Measurements from ENCODE around the gene PHF1.
A peak's percentile ranks its signal among the peaks of the same experiment; 100 is the strongest.
"Not testable (repeated sequence)": the region's sequence is repeated elsewhere in the genome, so short reads cannot be mapped to it uniquely, and the experiment has no call there.

PHF1 gene

GRCh38 chr6:33391922-33392594, 18.8 kb upstream of the PHF1 start:
- DNase-seq, result peak; percentile 14

DNA sequence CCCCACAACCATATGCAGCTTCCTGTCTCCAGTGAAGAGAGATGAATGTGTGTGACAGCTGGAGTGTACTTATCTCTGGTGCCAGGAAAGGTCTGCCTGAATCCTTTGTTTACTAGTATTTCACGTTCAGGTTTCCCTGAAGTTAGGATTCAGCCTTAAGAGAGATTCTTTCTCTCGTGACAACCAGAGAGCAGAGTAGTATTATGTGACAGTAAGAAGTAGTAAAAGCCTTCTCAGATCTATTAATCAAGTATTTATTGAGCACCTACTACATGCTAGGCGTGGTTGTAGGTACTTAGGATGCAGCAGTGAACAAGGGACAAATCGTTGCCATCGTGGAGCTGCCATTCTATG, 18.2 kb upstream of the PHF1 start:
- DNase-seq, result no peak

DNA sequence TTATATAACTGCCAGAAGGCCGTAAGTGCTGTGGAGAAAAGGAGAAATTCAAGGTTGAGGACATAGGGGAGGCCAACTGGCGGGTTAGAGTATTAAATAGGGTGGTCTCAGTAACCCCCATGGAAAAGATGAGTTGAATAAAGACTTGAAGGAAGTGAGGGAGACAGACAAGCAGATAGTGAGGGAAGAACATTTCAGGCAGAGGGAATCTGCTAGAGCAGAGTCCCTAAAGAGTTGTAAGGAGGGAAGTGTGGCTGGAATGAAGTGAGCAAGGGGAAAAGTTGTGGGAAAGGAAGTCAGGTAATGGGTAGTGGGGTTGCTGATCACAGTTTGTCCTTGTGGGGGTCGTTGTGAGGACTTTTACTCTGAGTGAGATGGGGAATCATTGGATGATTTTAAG, 17.8 kb upstream of the PHF1 start:
- no peak for DNase-seq

DNA sequence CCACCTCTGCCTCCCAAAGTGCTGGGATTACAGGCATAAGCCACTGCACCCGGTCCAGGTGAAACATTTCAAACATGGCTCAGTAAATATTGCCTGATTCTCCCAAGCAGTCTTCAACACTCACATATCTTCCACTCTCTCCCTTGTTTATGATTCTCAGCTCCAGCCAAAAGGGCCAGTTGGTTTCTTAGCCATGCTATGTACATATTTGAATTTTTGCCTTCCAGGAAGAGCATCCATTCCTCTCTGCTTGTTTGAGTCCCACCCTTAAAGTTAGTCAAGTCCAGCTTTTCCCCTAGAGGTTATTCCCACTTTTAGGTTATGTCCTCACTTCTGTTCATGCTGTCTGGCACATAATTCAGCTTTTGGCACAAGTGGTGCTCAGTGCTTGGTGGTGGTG, 13.3 kb upstream of the PHF1 start:
- no peak for DNase-seq

GRCh38 chr6:33398601-33399000, 12.2 kb upstream of the PHF1 start:
- DNase-seq, result not testable (repeated sequence)

GRCh38 chr6:33399881-33400280, 10.9 kb upstream of the PHF1 start:
- not testable (repeated sequence) for DNase-seq

- no peak for DNase-seq
These were observed 5.9 kb upstream of the PHF1 start for GRCh38 chr6:33404884-33405283.

GRCh38 chr6:33405386-33405940, 5.4 kb upstream of the PHF1 start:
- DNase-seq, result no peak

- DNase-seq, result no peak
These were observed 4.7 kb upstream of the PHF1 start for GRCh38 chr6:33406126-33406525.

GRCh38 chr6:33407132-33407718, 3.6 kb upstream of the PHF1 start:
- no peak for DNase-seq

DNA sequence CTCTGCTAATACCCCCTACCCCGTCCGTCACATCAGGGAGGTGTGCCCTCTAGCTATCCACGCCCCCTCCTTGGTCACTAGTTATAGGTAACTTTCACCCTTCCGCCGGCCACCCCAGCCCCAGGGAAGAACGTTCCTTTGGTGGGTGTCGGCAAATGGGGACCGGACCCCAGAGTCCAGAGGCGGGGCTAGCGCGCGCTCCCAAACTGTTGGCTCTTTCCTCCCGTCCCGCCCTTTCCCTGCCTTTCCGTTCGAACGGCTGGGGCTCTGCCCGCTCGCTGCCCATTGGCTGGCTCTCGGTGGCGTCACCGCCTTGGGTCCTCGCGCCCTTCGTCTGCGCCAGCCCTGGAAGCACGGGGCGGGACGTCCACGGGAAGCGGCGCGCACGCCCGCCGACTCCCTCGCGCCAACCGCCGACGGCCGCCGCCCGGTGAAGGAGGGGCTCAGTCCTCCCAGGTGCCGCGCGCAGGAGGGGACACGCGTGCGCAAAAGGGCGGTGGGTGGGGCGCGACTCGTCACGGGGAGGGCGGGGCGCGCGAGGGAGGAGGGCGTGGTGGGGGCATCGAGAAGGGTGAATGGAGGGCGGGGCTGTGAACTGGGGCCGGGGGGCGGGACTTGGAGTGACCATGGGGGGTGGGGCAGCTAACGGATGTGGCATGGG, 634 bp upstream of the PHF1 start:
- peak; percentile 97 for DNase-seq

- DNase-seq, result no peak
These were observed 805 bp downstream of the PHF1 start for GRCh38 chr6:33411632-33412005.

- DNase-seq, result no peak
These were observed 1.6 kb downstream of the PHF1 start for GRCh38 chr6:33412140-33413009.

- DNase-seq, result no peak
These were observed 2.7 kb downstream of the PHF1 start for GRCh38 chr6:33413241-33414120.

DNA sequence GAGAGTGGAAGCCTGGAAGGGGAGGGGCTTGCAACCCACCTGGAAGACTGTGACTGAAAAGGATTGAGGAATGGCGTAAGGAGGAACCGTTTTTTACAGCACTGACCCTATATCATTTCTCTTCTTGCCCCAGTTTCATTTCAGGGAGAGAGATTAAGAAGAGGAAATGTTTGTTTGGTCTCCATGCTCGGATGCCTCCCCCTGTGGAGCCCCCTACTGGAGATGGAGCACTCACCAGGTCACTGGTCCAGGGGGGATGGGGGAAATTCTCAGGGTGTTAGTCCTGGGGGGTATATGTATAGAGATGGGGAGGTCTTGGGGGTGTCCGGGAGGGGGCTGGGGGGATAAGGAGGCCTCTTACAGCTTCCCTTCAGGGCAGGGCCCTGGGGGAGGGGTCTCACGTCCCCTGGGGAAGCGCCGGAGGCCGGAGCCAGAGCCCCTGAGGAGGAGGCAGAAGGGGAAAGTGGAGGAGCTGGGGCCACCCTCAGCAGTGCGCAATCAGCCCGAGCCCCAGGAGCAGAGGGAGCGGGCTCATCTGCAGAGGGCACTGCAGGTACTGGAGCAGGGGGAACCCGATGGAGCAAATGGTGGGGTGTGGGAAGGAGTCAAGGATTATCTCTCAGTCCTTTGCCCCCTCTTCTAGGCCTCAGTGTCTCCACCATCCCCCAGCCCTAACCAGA, 3.9 kb downstream of the PHF1 start:
- no peak for DNase-seq

GRCh38 chr6:33415831-33416230, 5.0 kb downstream of the PHF1 start:
- DNase-seq, result no peak

- no peak for DNase-seq
These were observed 5.7 kb downstream of the PHF1 start for GRCh38 chr6:33416386-33417127.

DNA sequence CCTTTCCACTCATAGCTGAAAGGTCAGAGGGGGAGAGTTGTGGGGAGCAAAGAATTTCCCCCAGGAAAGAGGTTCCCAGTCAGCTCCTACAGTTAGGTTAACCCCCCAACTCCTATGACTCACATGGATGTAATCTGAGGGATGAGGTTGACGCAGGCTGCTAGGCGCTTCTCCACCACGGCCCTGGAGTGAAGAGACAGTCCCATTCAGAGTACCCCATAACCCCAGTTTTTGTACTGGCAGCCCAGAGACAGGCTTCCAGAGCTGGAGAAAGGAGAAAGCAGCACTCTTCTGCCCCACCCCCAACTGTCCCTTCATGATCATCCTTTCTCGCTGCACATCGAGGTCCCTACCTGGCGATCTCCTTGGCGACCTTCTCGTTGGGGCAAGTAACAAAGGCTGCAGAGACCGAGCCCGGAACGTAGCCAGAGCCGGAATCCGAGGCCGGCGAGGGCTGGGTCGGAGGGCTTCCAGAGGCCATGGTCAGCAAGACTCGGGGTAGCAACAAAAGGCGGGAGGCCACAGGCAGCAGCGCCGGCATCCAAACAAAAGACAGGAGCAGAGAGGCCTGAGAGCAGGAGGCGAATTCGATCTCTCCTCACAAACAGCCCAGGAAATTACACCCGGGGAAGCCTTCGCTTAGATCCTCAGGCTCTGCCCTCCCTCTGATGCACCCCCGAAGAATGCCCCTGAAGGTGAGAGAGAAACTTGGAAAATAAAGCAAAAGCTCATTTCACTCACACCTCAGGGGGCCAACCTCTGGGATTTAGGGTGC, 6.5 kb downstream of the PHF1 start:
- no peak for DNase-seq

DNA sequence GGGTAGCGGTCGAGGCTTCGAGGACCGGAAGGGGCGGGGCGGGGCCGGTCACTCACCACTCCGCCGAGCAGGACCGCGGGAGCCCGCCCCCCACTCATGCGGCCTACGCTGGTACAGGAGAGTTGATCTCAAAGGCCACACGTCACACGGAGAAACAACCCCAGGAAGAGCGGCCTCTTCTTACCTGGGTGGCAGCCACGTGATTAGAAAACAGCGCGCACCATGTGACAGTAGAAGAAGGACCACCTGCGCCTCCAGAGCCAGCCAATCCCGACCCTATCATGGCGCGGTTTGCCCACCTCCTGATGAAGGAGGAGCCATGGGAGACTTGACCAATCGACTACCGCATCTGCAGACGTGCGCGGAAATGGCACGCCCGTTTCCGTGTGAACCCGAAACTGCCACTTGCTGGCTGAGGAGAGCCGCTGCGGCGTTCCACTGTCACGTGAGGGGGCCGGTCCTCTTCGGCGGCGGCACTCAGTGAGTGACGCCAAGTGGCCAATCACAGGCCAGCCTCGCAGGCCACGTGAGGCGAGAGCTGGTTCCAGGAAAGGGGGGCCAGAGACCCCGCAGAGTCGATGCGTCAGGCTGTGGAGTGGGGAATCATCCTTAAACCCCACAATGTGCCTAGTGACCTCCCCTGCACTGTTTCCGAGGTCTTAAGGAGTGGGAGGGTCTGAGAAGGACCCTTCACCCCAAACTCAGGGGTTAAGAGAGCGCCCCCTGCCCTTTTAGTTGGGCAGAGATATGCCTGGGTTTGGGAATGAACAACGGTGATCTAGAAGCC, 7.3 kb downstream of the PHF1 start, which contains the start of gene CUTA:
TSS of gene CUTA (minus strand) at position 205 of the 787 bp plus-strand sequence. CDS start at position 98, 107 bp downstream.
- DNase-seq, result peak; percentile 100

Measured in NCI-H1105 treated with DMSO at 0.1 percent for 48 hours (cell line).